HS-5 (cell line): ENCODE data around the gene FER1L5.

Source experiments
- DNase-seq: peaks from one replicate; pipeline ENCODE4 v3.0.0-alpha.2; 2012; ENCODE audit warnings: low read depth

The FER1L5 gene

GRCh38 chr2:96739633-96740428, 97.3 kb downstream of the FER1L5 start, which contains the start of gene LMAN2L:
Gene LMAN2L, minus strand, starts transcription at chr2:96740064. Its CDS starts 24 bp downstream, at chr2:96740040.
- DNase-seq = peak; percentile 100

- DNase-seq = no peak
Observed at GRCh38 chr2:96747061-96747617, 104.6 kb downstream of the FER1L5 start.

GRCh38 chr2:96751800-96752199, 109.2 kb downstream of the FER1L5 start:
- no peak for DNase-seq

- DNase-seq = no peak
Observed at GRCh38 chr2:96753661-96754282, 111.2 kb downstream of the FER1L5 start.

GRCh38 chr2:96754317-96754716, 111.8 kb downstream of the FER1L5 start:
- no peak for DNase-seq
